Forelimb muscle (tissue), 1 donor: Measurements from ENCODE around the gene NQO1. TPM values are rescaled to one million over a fixed set of nuclear protein-coding genes. Genes with fewer than 3 reads are reported as not detected.
"Not testable (repeated sequence)": the region's sequence is repeated elsewhere in the genome, so short reads cannot be mapped to it uniquely, and the experiment has no call there.

Experiments
- DNase-seq: peaks from one replicate; pipeline ENCODE4 v3.0.0-alpha.2; 2013; ENCODE audit warnings: low read depth
- polyA plus RNA-seq: library from polyadenylated mRNA; unstranded; fragments of 120-200 nt; gene quantifications from one replicate; pipeline ENCODE4 v1.2.1, GENCODE V29; 2013; ENCODE audit not compliant: insufficient read length

NQO1 gene
- 12.3 TPM for polyA plus RNA-seq

DNA sequence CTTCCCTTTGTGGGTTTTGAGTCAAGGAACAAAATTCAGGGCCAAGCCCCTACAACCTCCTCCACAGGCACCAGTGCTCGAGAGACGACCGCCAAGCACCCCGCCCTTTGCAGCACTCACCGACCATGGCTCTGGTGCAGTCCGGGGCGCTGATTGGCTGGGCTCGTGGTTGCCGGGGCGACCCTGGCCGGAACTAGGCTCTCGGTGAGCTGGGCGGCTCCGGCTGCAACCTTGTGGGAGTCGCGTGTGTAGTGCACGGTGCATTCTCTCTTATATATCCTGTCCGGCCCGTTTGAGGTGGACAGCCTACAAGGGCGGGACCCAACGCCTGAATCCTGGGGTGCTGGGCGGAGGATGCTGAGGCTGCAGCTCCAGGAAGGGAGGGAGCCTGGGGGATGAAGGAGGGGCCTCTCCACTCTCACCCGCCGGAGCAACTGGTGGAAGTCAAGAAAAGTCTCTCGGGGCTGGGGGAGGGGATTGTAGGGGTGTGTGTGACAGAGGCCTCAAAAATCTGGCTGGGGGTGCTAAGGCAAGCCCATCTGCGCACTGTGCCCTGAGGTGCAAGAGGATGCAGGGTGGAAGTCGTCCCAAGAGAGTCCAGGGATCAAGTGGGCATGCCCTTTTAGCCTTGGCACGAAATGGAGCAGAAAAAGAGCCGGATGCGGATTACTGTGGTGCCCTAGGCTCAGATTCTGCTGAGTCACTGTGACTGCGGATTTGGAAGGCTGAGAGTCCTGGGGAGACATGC is at the start of gene NQO1:
NQO1 (minus strand) TSS at position 248 of the 748 bp plus-strand sequence; CDS start at position 127, 121 bp downstream.
- DNase-seq: peak; percentile 29

DNA sequence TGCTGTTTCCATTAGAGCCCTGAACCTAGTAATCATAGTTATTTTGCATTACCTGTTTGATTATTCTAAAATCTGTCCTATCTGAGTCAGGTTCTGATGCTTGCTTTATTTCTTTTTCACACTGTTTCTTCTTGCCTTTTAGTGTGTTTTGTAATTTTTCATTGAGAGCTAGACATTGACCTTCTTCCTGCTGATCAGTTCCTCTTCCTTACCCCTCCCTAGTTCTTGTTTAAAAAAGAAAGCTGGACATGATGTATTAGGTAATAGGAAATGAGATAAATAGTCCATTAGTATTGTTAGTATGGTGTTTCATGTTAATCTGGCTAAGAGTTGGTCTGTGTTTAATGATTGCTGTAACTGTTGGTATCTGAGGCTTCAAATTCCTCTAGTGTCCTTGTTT is 49.2 kb upstream of the NQO1 start:
- no peak for DNase-seq

DNA sequence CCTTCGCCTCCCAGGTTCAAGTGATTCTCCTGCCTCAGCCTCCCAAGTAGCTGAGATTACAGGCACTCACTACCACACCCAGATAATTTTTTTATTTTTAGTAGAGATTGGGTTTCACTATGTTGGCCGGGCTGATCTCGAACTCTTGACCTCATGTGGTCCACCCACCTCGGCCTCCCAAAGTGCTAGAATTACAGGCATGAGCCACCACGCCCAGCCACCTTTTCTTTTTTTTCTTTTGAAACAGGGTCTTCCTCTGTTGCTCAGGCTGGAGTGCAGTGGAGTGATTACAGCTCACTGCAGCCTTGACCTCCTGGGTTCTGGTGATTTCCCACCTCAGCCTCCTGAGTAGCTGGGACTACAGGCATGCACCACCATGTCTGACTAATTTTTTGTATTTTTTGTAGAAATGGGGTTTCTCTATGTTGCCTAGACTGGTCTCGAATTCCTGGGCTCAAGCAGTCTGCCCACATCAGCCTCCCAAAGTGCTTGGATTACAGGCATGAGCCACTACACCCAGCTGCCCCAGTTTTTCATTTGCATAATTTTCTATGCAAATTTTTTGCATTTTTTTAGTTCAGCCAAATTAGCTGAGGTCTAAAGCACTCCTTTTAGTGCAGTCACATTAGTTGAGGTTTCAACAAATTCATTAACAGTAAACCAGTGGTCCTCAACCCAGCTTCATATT is 47.0 kb upstream of the NQO1 start:
- no peak for DNase-seq

DNA sequence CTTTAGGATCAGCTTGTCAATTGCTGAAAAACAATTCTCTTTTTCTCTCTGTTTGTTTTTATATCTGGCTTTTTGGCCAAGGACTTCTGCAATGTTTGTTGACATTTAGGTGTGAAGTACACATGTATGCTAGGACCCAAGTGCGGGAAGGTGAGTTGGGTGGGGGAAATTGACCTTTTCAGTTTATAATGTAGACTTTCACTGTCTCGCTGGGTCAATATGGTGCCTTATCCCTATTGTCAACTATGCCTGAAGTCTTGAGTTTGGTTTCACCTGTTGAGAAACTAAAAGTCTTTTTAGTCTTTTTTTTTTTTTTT is 45.2 kb upstream of the NQO1 start:
- DNase-seq: no peak

DNA sequence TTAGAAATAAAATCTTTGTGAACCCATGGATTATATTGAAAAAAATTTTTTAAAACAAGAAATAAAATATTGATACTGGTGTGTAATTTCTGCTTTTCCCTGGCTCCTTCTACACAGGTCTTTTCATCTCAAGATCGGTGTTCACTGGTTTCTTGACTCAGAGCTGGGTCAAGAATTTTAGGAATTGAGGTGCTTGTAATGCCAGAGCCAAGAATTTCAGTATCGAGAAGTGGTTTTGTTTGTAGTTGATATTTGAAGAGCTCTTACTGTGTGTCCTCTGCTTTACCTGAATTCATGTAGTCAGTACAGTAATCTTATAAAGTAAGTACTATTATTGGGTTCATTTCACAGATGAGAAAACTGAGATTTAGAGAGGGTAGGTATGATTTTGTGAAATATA is 43.0 kb upstream of the NQO1 start:
- no peak for DNase-seq

DNA sequence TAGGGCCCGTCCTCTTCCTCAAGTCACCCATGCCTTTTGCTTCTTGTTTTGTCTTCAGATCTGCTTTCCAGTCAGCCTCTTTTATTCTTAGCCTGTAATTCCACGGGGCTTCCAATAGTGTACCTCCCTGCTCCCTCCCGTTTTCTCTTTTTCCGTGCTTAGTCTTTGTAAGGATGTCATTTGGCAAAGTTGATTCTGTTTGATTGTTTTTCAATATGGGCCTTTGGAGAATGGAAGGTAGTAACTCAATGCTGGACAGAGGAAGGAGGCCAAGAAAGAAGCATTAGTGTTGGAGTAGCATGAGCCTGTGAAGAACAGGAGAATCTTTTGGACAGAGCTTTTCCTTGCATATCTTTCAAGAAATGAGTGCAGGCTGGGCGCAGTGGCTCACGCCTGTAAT is 42.3 kb upstream of the NQO1 start:
- DNase-seq: no peak

DNA sequence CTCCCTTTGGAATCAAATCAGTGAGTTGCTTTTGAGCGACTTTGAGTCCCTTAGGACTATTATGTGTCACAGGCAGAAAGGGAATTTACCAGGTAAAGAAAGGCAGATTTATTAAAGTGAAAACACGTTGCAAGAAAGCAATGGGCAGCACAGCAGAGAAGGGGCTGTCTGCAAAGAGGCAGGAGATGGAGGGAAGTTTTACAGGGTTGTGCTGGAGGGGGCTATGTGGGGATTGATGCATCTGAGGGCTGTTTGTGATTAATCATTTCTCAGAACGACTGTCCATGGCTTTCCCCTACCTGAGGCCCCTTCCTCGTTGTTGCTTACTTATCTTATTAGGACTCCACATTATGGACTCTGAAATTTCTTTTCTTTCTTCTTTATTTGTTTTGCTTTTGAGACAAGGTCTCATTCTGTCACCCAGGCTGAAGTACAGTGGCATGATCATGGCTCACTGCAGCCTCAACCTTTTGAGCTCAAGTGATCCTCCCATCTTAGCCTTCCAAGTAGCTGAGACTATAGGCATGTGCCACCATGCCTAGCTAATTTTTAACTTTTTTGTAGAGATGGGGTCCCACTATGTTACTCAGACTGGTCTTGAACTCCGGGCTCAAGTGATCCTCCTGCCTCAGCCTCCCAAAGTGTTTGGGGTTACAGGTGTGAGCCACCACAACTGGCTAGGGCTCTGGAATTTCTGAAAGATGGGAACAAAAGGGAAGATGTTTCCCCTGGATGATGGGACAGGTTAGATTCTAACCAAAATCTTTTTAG is 41.3 kb upstream of the NQO1 start:
- DNase-seq: no peak

DNA sequence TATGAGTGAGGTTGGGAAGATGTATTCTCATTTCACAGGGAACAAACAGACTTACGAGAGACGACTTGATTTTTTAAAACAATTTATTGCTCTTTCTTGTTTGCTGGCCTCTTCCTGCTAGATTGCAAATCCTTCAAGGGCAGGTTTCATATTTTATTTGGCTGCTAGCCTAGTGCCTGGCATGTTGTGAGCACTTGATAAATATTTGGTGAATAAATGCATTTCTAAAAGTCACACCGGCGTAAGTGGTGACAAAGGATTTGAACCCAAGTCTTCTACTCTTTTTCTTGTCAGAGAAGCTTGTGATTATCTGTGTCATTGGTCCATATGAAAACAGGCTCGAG is 37.2 kb upstream of the NQO1 start:
- DNase-seq: no peak

DNA sequence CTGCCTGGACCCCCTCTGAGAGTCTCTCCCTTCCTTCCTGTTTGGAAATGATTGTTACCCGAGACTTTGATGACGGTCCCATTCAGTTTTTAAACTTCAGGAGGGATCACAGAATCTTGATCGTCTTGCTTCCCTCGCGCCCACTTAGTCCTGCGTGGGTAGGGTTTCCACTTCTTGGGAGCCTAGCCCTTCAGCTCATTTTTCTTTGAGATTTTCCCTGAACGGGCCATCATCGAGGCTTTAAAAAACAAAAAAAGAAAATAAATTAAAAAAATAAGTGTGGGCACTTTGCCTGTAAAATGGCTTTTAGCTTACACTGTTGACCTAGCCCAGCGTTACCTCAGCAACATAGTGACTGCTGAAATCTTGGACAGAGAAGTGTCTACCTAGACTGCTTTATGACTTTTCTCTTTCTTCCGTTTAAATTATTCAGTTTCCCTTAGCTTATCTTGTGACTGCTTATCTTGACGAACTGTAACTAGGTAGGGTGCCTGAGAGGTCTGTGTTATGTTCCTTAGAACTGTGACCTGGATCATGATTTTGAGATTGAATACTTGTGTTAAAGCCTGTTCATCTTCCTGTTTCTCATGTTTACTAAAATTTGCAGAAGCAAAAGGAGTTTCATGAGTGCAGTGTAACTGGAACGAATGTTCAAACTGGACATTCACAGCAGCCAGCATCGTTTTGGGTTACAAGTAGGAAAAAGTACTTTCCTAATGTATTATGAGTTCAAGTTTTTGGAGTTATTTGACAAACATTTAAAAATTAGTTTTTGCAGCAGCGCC is 36.6 kb upstream of the NQO1 start:
- no peak for DNase-seq

DNA sequence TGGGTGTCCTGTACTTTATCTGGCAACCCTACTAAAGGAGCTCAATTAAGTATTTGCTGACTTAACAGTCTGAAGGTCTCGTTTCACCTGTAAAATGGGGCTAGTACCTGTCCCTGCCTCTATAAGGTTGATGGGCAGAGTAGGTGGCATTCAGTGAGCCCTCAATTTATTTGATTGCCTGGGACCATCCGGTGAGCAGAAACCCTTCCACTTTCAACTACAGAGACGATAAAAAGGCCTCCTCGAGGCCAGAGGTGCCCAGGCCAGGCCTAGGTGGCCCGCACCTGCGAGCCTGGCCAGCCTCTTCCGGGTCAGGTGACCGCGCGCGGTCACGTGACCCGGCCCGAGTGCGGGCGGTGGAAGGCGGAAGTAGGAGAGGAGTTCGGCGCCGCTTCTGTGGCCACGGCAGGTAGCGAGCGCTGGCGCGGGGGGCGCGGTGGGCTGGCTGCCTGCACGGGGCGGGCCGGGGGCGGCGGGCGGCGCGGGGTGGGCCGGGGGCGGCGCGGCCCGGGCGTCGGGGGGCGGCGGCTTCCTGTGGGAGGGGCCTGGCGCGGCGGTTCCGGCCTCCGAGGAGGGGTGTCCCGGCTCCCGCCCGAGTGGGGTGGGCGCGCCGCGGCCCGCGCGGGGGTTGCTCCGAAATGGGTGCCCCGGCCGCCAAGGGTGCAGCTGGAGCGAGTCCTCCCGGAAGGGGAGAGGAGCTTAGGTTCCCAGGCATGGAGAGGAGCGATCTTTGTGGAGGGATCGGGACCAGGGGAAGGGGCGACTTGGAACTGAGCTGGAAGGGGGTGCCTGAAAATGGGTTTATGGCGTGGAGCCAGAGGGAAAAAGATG is 35.8 kb upstream of the NQO1 start, which contains the start of gene WWP2:
WWP2 (plus strand) TSS at position 350 of the 831 bp plus-strand sequence. CDS start 24,679 bp downstream, outside the sequence.
- DNase-seq: no peak

DNA sequence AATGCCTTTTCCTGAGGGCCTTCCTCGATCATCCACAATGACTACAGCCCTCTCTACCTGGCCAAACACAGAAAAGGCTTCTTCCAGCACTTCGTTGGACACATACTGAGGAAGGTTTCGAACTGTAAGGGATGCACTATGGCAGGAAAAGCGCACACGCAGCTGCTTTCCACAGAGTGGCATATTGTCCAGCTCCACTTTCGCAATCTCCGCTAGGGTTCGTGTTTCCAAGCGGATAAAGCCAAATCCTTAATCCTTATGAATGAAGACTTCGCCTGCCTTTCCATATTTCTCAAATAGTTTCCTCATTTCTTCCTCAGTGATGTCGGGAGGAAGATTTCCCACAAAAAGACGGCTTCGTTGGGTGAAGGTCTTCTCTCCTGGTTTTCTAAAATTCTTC is 31.0 kb upstream of the NQO1 start:
- DNase-seq: not testable (repeated sequence)

DNA sequence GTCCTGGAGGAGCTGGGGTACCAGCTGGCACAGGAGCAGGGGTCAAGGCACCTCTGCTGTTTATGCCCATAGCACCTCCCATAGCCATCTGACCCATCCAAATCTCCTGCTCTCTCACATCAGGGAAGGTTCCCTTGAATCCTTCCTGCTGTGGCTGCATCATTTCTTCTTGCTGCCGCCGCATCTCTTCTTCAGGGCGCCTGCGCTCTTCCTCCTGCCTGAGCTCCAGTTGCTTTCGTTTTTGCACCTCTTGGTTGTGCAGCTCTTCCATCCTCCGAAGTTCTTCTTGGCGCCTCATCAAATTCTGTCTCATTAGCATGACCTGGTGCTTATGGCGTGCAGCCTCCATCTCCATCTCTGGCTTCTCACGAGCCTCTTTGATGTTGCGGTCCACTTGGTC is 30.3 kb upstream of the NQO1 start:
- DNase-seq: no peak

DNA sequence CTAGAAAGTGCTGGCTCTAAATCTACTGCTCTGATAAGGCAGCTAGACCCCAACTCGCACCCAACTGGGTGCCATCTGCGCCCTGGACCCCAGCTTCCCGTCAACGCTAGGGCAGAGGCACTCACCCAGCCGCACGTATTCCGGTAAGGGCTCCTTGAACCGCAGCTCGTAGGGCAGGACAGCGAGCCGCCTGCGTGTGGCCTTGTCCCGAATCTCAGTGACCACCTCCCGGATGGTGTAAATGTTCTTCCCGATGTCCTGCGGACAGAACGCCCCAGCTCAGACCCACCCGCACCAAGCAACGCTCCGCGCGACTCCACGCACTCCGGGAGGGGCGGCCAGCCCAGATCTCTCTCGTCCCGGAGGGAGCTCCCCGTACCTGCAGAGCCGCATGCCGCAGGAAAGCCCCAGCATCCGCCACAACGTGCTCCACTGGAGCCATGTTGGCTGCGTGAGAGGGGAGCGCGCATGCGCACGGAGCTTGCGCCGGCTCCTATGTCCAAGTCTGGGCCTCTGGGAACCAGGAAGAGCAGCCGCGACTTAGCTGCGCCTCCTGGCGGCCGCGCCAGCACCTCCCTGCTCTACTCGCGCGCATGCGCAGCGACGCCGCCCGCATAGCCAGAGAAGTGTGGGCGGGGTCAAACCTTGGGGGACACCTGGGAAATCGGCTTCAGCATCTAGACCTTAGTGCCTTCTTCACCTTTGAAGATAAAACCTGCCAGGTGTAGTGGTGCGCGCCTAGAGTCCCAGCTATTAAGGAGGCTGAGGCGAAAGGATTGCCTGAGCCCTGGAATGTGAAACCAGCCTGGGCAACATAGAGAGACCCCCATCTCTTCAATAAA is 28.3 kb upstream of the NQO1 start, which contains the start of gene NOB1:
NOB1 (minus strand) TSS at position 458 of the 842 bp plus-strand sequence; CDS start at position 442, 16 bp downstream.
- peak; percentile 97 for DNase-seq

DNA sequence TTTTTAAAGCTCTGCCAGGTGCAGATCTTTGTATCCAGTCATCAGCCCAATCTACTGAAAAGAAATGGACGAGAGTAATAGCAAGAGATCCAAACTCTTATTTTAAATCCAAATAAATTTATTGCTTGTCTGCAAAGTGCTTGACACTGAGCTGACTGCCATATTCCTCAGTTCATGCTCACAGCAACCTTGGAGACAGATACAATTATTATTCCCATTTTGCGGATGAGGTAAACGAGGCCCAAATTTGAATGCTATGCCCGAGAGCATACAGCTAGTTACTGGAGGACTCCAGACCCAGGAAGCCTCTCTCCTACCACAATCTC is 27.7 kb upstream of the NQO1 start:
- no peak for DNase-seq

DNA sequence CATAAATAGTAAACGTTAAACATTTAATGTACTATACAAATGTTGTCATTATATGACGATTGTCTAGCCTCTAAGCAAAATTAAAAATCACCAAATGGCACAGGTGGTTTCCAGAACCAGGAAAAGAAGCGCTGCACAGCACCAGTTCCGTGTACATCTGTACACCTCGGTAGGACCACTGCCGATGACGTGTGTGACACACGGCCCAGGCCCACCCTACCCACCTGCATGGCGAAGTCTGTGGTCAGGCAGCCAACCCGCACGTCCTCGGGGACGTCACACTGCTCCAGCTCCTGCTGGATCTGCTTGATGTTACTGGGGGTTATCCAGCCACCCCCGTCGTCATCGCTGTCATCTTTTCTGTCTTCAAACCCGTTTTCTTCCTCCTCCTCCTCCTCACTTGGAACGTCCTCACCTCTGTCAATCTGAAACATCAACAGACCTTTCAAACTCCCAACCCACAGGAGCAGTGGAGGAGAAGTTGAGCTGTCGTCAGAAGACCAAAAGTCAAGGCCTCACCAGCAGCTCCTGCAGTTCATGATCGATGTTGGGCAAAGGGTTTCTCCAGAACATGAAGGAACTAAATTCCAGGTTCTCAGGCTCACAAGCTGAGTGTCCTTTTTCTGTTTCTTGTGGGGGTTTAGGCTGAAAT is 22.5 kb upstream of the NQO1 start:
- no peak for DNase-seq

DNA sequence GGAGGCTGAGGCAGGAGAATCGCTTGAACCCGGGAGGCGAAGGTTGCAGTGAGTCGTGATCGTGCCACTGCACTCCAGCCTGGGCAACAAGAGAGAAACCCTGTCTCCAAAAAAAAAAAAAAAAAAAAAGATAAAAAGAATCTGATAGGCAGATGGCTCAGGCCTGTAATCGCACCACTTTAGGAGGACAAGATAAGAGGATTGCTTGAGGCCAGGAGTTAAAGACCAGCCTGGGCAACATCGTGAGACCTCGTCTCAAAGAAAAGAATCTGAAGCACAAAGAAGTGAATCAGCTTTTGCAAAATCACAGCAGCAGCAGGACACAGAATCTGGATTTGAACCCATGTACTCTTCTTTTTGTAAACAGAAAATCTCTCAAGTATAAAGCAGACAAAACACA is 20.8 kb upstream of the NQO1 start:
- DNase-seq: no peak

DNA sequence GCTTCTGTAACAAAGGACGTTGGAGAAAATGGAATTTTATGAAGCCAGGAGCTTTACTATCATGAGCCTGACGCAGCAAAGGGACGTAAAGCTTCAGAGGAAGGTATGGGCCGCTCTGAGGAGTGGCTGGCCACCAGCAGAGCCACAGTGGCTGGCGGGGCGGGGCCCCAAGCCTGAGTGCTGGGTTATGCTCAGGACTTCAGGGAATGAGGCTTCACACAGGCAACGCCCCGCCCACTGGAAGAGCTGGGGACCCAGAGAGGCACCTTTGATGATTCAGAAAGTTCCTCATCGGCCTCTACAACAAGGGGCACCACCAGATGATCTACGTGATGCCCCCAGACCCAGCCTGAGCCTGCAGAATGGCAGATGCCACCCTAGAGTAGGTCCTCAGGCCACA is 19.6 kb upstream of the NQO1 start:
- DNase-seq: no peak

DNA sequence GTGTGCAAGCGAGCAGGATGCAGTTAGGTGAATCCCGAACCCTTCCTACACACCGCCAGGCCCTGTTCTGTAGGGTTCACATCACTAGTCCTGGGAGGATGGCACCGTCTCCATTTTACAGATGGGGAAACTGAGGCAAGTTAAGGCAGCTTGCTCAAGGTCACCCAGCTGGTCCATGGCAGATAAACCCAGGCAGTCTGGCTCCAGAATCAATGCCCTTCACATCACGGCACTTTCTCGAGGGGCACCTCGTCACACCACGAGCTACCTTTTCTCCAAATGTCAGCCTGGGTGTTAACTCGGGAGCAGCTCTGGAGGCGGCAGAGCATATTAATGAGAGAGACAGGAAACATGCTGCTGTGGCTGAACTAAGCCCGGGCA is 18.9 kb upstream of the NQO1 start:
- no peak for DNase-seq

DNA sequence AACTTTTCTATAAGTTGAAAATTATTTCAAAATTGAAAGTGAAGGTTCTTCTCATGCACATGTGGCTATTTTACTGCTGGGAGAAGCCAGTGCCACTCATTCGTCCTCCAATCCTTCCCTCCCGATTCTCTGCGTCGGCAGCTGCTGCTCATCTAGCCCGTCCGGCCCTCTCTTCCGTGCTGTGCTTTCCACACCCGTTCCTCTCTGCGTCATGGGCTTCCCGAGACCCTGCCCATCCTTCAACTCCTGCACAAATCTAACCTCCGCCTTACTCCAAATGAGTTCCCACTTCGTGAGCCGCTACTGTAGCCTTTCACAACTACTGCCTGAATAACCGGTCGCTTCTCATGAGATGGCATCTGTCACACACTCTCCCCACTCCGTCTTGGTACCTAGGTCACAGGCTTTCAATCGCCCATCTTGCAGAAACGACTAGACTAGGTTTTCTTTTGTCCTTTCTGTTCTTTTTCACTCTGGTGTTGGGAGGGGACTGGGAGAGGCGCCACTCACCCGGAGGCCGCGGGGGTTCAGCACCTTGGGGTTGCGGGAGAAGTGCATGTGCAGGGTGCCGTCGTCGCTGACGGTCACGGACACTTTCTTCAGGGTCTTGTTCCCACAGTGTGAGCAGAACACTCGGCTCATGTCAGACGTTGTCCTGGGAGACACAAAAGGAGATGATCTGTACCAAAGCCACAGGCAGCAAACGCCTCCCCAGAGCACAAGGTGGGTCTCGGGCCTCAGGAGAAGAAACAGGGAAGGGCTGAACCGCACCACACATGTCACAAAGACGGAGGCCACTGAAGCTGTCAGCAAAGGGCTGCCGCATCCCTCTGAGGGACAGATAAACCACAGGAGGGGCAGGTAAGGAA is 18.2 kb upstream of the NQO1 start:
- DNase-seq: no peak
